NCI-H446 (cell line): ENCODE measurements around the gene RTN4R.

Source experiments
- DNase-seq, 2 experiments: peaks; one replicate each; lab custom pipeline; 2025; lab: John Stamatoyannopoulos, UW

Gene RTN4R

DNA sequence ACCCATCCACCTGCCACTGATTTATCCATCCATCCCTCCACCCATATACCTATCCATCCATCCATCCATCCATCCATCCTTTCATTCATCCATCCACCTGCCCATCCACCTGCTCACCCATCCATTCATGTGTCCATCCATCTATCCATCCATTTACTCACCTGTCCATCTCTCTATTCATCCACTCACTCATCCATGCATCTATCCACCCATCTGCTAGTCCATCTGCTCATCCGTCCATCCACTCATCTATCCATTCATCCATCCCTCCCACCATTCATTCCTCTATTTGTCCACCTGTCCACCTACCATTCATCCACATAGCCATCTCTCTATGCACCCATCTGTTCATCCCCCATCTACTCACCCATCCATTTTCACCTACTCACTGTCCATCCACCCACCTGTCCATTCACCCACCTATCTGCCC is 68.7 kb downstream of the RTN4R start:
- DNase-seq = no peak

DNA sequence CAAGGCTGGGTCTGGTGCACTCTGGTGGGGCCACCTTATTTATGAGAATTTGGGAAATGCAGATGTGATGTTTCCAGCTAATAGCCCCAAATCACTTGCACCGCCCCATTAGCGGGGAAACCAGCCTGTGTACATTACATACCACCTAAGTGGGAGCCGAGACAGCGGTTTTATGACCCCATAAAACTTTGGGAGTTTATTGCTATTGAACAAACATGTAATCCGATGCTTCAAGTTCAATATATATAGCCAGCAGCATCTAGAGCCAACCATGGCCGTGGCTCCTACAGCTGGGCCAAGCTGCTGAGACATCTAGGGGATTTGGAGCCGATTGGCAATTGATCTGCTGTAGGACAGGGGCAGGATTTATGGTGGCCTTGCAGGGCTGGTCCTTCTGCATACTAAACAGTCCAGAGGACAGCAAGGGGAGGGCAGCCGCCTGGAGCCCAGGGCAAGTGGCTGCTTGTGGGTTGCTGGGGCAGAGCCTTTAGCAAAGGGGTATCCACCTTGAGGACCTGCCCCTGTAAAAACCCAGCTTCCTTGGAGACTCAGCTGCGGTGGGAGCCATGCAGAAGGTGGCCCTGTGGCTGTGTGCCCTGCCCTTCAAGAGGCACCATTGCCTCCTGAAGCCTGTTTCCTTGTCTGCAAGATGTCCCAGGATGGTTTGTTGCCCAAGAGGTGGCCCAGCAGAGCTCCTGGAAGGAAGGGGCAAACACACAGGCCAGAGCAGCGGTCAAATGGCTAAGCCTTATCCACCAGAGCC is 69.4 kb downstream of the RTN4R start:
- DNase-seq = no peak

GRCh38 chr22:20197407-20198030 is 70.6 kb downstream of the RTN4R start:
- DNase-seq = no peak

GRCh38 chr22:20196094-20196842 is 71.8 kb downstream of the RTN4R start:
- no peak for DNase-seq

GRCh38 chr22:20194681-20195593 is 73.2 kb downstream of the RTN4R start:
- no peak for DNase-seq

- no peak for DNase-seq
Observed at GRCh38 chr22:20193761-20194494, 74.2 kb downstream of the RTN4R start.

DNA sequence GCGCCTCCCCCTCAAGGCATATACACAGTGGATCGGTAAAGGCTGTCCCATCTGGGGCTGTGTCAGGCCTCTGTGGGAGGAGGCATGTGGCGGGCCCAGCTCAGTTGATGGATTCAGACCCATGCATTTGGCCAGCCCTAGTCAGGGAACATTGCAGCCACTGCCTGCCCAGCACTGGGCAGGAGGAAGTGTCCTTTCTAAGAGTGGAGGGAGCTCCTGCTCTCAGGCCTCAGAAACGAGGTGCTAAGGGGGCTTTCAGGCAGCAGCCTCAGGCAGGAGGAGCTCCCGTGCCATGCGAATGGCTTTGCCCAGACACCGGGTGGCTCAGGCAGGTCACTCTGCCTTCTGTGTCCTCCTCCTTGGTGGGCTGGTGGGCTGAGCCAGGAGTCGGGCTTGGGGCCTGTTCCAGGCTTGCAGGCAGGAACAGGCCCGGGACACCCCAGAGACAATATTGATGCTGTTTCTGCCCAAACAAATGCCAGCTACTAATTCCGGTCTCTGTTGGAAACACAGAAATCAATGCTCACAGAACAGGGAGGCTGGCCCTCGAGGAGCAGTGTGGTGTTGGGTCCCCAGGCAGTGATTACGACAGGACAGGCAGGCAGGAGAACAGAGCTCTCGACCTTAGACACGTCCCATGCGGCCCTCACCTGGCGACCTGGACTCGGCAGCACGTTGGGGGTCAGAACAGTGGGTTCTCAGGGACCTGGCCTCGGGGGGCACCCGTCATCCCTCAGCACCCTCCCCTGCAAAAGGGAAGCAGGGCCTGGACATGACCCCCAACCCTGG is 75.0 kb downstream of the RTN4R start:
- no peak for DNase-seq

- DNase-seq = no peak
Observed at GRCh38 chr22:20192293-20192971, 75.7 kb downstream of the RTN4R start.

DNA sequence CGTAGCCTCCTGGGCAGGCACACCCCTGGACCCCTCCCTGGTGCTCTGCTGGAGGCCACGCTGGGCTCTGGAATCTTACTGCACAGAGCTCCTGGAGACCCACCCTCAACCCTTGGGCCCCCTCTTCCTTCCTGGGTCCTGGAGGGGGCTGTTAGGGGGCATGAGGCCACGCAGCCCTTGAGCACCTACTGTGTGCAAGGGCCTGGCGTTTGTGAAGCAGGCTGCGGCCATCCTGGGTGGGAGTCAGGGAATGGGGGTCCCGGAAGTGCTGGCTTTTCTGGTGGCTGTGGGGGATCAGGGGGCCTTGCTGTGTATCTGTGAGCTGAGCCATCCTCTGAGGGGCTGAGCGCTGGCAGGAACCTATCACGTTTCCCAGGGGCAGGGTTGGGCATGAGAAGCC is 76.3 kb downstream of the RTN4R start:
- no peak for DNase-seq
